ENCODE data around the gene SPATS2L. TPM values are rescaled to one million over a fixed set of nuclear protein-coding genes. Genes with fewer than 3 reads are reported as not detected.

Gene SPATS2L
- total RNA-seq, 1 donor from 2014 or later = 36.6 TPM

DNA sequence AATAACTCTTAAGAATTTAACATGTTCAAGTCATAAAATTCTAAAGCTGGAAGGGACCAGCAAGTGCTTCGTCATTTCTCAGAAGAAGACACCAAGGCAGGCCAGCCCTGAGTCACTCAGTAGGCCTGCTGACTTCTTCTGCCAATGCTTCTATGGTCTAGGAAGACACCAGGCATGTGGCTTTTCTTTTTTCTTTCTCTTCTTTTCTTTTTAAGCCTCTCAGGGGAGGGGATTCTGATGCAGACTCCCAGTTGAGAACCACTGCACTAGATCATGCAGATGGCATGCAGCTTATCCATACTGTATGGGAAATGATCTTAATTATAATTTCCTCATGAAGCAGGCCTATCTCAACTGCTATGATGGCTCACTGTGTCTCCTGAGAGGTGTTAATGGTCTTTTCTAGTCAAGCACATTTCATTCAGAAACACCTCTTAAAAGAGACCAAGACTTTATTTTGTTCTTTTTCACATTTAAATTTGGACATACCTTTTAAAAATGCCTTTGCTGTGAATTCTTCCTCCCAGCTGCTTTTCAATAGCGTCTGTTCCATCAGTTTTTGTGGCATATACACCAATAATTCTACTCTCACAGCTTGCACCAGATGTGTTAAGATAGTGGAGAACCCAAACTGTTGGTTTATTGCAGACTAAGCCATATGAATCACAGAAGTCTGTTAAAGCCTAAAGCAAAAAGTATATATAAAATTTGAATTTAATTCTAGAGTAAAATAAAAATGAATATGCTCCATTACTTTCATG lies 192.1 kb downstream of the SPATS2L start:
- H3K4me1 ChIP-seq = no peaks in the 10 kb centered on the region
- H3K27me3 ChIP-seq = no peaks in the 10 kb centered on the region
- no peaks in the 10 kb centered on the region for H3K9me3 ChIP-seq
- intact Hi-C loops (cut with DNase I) = no loop called here
- TF ChIP-seq, protein P1, sequence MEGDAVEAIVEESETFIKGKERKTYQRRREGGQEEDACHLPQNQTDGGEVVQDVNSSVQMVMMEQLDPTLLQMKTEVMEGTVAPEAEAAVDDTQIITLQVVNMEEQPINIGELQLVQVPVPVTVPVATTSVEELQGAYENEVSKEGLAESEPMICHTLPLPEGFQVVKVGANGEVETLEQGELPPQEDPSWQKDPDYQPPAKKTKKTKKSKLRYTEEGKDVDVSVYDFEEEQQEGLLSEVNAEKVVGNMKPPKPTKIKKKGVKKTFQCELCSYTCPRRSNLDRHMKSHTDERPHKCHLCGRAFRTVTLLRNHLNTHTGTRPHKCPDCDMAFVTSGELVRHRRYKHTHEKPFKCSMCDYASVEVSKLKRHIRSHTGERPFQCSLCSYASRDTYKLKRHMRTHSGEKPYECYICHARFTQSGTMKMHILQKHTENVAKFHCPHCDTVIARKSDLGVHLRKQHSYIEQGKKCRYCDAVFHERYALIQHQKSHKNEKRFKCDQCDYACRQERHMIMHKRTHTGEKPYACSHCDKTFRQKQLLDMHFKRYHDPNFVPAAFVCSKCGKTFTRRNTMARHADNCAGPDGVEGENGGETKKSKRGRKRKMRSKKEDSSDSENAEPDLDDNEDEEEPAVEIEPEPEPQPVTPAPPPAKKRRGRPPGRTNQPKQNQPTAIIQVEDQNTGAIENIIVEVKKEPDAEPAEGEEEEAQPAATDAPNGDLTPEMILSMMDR (IDR thresholded peaks at IDR 0.05) = no peak
- no peak for DNase-seq (ENCODE audit: low spot score in 2 of 2)
- no peak overlapping the region for H3K27ac ChIP-seq
- H3K4me3 ChIP-seq = no peak overlapping the region
- peaks cover 22 to 44% of the 10 kb centered on the region in 2 donors for H3K36me3 ChIP-seq

DNA sequence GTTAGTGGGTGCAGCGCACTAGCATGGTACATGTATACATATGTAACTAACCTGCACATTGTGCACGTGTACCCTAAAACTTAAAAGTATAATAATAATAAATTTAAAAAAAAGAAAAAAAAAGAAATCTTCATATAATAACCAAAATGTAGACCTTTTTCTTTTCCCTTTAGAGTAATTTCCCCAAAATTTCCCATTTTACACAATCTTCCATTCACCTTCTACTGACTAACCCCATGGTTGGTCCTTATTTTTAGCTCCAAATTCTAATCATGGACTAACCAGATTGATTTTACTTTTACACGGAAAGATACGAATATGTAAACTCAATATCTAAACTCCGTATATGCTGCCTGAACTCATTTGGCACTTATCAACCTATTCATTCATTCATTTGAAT lies 195.7 kb downstream of the SPATS2L start:
- TF ChIP-seq, protein P1 (IDR thresholded peaks at IDR 0.05) = no peak
- H3K9me3 ChIP-seq = no peaks in the 10 kb centered on the region
- intact Hi-C loops (cut with DNase I) = no loop called here

DNA sequence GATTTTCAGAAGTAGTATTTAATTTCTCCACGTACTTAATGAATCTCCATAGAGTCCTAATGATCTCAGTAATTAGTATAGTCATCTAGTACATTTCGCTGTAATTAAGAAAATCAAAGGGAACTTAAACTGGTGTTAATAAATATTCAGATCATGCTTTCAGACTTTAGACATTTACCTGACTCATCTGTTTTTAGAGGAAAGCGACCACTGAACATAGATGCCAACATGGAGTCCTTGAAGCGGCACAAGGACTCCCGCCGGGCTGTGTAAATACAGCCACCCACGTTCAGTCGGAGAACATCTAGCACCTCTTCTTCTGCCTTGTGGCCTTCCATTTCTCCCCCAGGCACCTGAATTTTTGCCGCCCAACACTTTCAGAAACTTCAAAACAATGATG lies 200.2 kb downstream of the SPATS2L start:
- no peaks in the 10 kb centered on the region for H3K27me3 ChIP-seq
- peaks cover 0 to 12% of the 10 kb centered on the region in 2 donors for H3K4me1 ChIP-seq
- TF ChIP-seq, protein P1 (IDR thresholded peaks at IDR 0.05) = no peak
- no peak overlapping the region for H3K4me3 ChIP-seq
- intact Hi-C loops (cut with DNase I) = no loop called here
- DNase-seq (ENCODE audit: low spot score in 2 of 2) = no peak
- no peaks in the 10 kb centered on the region for H3K9me3 ChIP-seq
- H3K27ac ChIP-seq = no peak overlapping the region
- peaks cover 5 to 18% of the 10 kb centered on the region in 2 donors for H3K36me3 ChIP-seq

More for the DNA sequence above, 195.7 kb downstream of the SPATS2L start:
- no peak overlapping the region for H3K27ac ChIP-seq
- no peaks in the 10 kb centered on the region for H3K27me3 ChIP-seq
- DNase-seq (ENCODE audit: low spot score in 2 of 2) = no peak
- peaks cover 12 to 27% of the 10 kb centered on the region in 2 donors for H3K36me3 ChIP-seq
- H3K4me3 ChIP-seq = no peak overlapping the region
- no peaks in the 10 kb centered on the region for H3K4me1 ChIP-seq

DNA sequence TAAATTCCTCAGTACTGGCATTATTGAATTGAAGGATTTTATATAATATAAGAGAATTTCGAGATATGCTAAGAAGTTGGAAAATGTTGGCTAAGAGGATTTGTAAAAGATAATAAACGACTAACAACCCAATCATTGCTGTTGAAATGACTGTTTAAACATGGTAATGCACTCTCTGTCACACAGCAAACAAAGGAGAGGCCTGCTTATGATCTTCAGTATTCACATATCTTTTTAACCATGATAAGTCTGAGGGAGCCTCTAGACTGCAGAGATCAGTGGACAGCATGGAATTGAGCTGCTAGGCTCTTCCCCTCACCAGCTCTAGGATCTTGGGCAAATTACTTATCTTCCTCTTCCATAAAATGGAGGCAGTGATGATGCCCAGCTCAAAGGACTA lies 200.7 kb downstream of the SPATS2L start:
- intact Hi-C loops (cut with DNase I) = no loop called here
- TF ChIP-seq, protein P1 (IDR thresholded peaks at IDR 0.05) = no peak
- peaks cover 0 to 12% of the 10 kb centered on the region in 2 donors for H3K4me1 ChIP-seq

DNA sequence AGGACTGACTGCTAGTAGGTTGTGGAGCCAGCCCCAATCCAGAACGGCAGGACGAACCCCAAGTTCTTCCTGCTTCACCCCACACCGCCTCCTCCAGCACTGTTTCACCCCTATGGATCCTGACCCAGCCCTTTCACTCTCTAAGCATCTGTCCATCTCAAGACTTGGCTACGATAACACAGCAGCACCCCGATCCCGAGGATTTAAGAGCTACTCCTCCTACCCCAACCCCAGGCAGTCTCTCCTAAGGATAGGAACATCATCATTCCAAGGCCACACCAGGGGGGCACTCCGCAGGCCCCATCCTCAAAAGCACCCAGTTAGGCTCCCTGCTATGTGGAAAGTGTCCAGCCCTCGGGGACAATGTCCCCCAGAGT lies 202.7 kb downstream of the SPATS2L start:
- peak overlapping the region; percentile 80 to 82 for H3K27ac ChIP-seq
- intact Hi-C loops (cut with DNase I) = no loop called here
- peaks cover 0 to 12% of the 10 kb centered on the region in 2 donors for H3K4me1 ChIP-seq

More for the DNA sequence above, 200.7 kb downstream of the SPATS2L start:
- H3K36me3 ChIP-seq = peaks cover 5 to 18% of the 10 kb centered on the region in 2 donors
- no peaks in the 10 kb centered on the region for H3K9me3 ChIP-seq
- H3K27me3 ChIP-seq = no peaks in the 10 kb centered on the region
- DNase-seq (ENCODE audit: low spot score in 2 of 2) = no peak
- no peak overlapping the region for H3K4me3 ChIP-seq
- no peak overlapping the region for H3K27ac ChIP-seq

More for the DNA sequence above, 202.7 kb downstream of the SPATS2L start:
- Histone ChIP-seq H3K36me3 (peaks cover 0 to 6% of the 10 kb centered on the region in 2 donors), H3K4me3 (peak overlapping the region; percentile 55 to 87), H3K9me3 (no peaks in the 10 kb centered on the region), H3K27me3 (no peaks in the 10 kb centered on the region)
- TF ChIP-seq, protein P1 (IDR thresholded peaks at IDR 0.05) = no peak
- DNase-seq (ENCODE audit: low spot score in 2 of 2) = no peak
